Liver (tissue), 9 donors: ENCODE data around the gene WDR7. TPM values are rescaled to one million over a fixed set of nuclear protein-coding genes. Genes with fewer than 3 reads are reported as not detected.
"Not testable (repeated sequence)": the region's sequence is repeated elsewhere in the genome, so short reads cannot be mapped to it uniquely, and the experiment has no call there.

Experiments
- DNase-seq: peaks from one replicate; pipeline ENCODE4 v3.0.0-alpha.2; 2017; ENCODE audit warnings: low spot score
- H3K27ac ChIP-seq, 2 donors: one replicate each; pipeline ENCODE4 v1.7.0; 2013; ENCODE audit warnings: inconsistent platforms in 2 of 2, low read length in 2 of 2, control low read depth in 1 of 2, low read depth in 1 of 2, mild to moderate bottlenecking in 1 of 2
- H3K27me3 ChIP-seq, 4 donors: one replicate each; pipeline versions ENCODE4 v1.6.1 to v1.7.0; 2013; ENCODE audit warnings: low read length in 3 of 4, inconsistent platforms in 1 of 4, mild to moderate bottlenecking in 1 of 4, moderate library complexity in 1 of 4; ENCODE audit not compliant: control insufficient read depth in 4 of 4, insufficient read depth in 4 of 4
- H3K36me3 ChIP-seq, 4 donors: one replicate each; pipeline versions ENCODE4 v1.6.1 to v1.7.0; 2013; ENCODE audit warnings: low read length in 3 of 4, mild to moderate bottlenecking in 3 of 4, low read depth in 1 of 4, moderate library complexity in 1 of 4; ENCODE audit not compliant: control insufficient read depth in 4 of 4, insufficient read depth in 3 of 4
- H3K4me1 ChIP-seq, 4 donors: one replicate each; pipeline versions ENCODE4 v1.6.1 to v1.7.0; 2013; ENCODE audit warnings: low read length in 3 of 4, mild to moderate bottlenecking in 3 of 4, moderate library complexity in 1 of 4; ENCODE audit not compliant: control insufficient read depth in 4 of 4, insufficient read depth in 4 of 4
- H3K4me3 ChIP-seq, 3 donors: one replicate each; pipeline versions ENCODE4 v1.6.1 to v1.7.0; 2013; ENCODE audit warnings: low read length in 3 of 3, control low read depth in 1 of 3, low read depth in 1 of 3, mild to moderate bottlenecking in 1 of 3
- H3K9ac ChIP-seq, 2 donors: one replicate each; pipeline ENCODE4 v1.7.0; 2013; ENCODE audit warnings: low read length in 2 of 2, mild to moderate bottlenecking in 2 of 2, moderate library complexity in 2 of 2, control low read depth in 1 of 2, low read depth in 1 of 2
- H3K9me3 ChIP-seq, 4 donors: one replicate each; pipeline versions ENCODE4 v1.6.1 to v1.7.0; 2013; ENCODE audit warnings: low read length in 3 of 4; ENCODE audit not compliant: control insufficient read depth in 4 of 4
- ATF3 ChIP-seq: IDR thresholded peaks from 2 replicates; pipeline ENCODE4 v1.6.1; 2016; ENCODE audit warnings: antibody characterized with exemption
- FOXA1 ChIP-seq: IDR thresholded peaks from 2 replicates; pipeline ENCODE4 v1.6.1; 2016; ENCODE audit warnings: antibody characterized with exemption
- FOXA2 ChIP-seq: IDR thresholded peaks from 2 replicates; pipeline ENCODE4 v1.6.1; 2016; ENCODE audit warnings: antibody characterized with exemption
- GABPA ChIP-seq, 2 donors: IDR thresholded peaks in 1 of 2; conservative IDR thresholded peaks in 1 of 2; 2 replicates each; pipeline ENCODE4 v1.6.1; 2016; ENCODE audit warnings: antibody characterized with exemption in 2 of 2, mild to moderate bottlenecking in 1 of 2, moderate library complexity in 1 of 2
- HNF4A ChIP-seq, 2 donors: conservative IDR thresholded peaks; 2 replicates each; pipeline ENCODE4 v1.6.1; 2016; ENCODE audit warnings: antibody characterized with exemption in 2 of 2, mild to moderate bottlenecking in 2 of 2
- HNF4G ChIP-seq: IDR thresholded peaks from 2 replicates; pipeline ENCODE4 v1.6.1; 2016; ENCODE audit warnings: antibody characterized with exemption
- JUND ChIP-seq, 2 donors: IDR thresholded peaks; 2 replicates each; pipeline ENCODE4 v1.6.1; 2016; ENCODE audit warnings: antibody characterized with exemption in 2 of 2
- NR2F2 ChIP-seq: IDR thresholded peaks from 2 replicates; pipeline ENCODE4 v1.6.1; 2016; ENCODE audit warnings: antibody characterized with exemption
- RAD21 ChIP-seq, 2 donors: IDR thresholded peaks; 2 replicates each; pipeline ENCODE4 v1.6.1; 2016; ENCODE audit warnings: antibody characterized with exemption in 2 of 2, mild to moderate bottlenecking in 2 of 2
- REST ChIP-seq: IDR thresholded peaks from 2 replicates; pipeline ENCODE4 v1.6.1; 2016; ENCODE audit warnings: antibody characterized with exemption, mild to moderate bottlenecking
- RXRA ChIP-seq, 2 donors: IDR thresholded peaks; 2 replicates each; pipeline ENCODE4 v1.6.1; 2017 to 2018; ENCODE audit warnings: antibody characterized with exemption in 2 of 2, mild to moderate bottlenecking in 1 of 2
- SP1 ChIP-seq: IDR thresholded peaks from 2 replicates; pipeline ENCODE4 v1.6.1; 2018; ENCODE audit warnings: antibody characterized with exemption, mild to moderate bottlenecking
- TAF1 ChIP-seq: conservative IDR thresholded peaks from 2 replicates; pipeline ENCODE4 v1.6.1; 2016; ENCODE audit warnings: antibody characterized with exemption, mild to moderate bottlenecking
- YY1 ChIP-seq: IDR thresholded peaks from 2 replicates; pipeline ENCODE4 v1.6.1; 2016; ENCODE audit warnings: antibody characterized with exemption, mild to moderate bottlenecking
- WGBS: extraction: QIAGEN DNeasy Blood & Tissue Kit; methylation state at CpG from one replicate; pipeline ENCODE4 v1.1.7; 2013; 5-methylcytosine and 5-hydroxymethylcytosine counted together
- polyA plus RNA-seq, 2 donors: library from polyadenylated mRNA; stranded (reverse) in 1 of 2; unstranded in 1 of 2; fragments of 200-250 nt in 1 of 2; fragments of >200 nt in 1 of 2; fragmentation: Nextera tagmentation in 1 of 2; extraction: Ambion mirVana in 1 of 2; gene quantifications; one replicate each; pipeline versions ENCODE4 v1.2.1 to v1.2.3, GENCODE V29; 2013 to 2015
- total RNA-seq, 2 donors: library from RNA; depleted of rRNA; stranded (reverse); fragments of >200 nt; gene quantifications; one replicate each; pipeline ENCODE4 v1.2.3, GENCODE V29; 2014
- TF ChIP-seq, protein P1 (sequence below): IDR thresholded peaks from 2 replicates; pipeline ENCODE4 v1.6.1; 2016; ENCODE audit warnings: antibody characterized with exemption
- donor health status: healthy.
- donor health status: healthy.
- donor health status: healthy.
- donor health status: healthy.
- donor health status: healthy.

Gene WDR7
- total and polyA plus RNA-seq, 4 donors, result 4.5 to 26.6 (median 13.2) TPM

DNA sequence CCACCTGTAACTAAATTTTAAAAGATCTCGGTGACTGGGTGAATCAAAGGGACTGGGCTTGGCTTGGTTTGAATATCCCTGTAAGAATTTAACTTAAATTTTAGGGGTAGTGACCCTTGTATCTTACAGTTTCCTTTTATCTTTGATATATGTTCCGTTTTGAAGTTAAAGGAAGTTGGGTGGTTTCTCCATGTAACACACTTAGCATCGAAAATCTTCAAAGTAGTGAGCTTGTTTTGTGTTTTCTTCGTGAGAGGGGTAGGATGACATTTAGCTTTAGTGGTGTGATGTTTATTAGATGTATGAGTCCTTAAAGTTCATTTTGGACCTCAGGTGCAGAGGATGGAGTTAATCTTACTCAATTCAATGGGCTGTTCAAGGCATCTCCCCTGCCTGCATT lies 1.6 kb downstream of the WDR7 start:
- Histone ChIP-seq H3K27me3 (no peaks in the 10 kb centered on the region), H3K4me1 (peaks cover under 1 to 15% (median 14%) of the 10 kb centered on the region in 4 donors), H3K9me3 (no peaks in the 10 kb centered on the region), H3K36me3 (no peaks in the 10 kb centered on the region), H3K27ac (no peak overlapping the region), H3K9ac (no peak overlapping the region), H3K4me3 (no peak overlapping the region)
- no peak for TF ChIP-seq HNF4G
- TF ChIP-seq, protein P1, sequence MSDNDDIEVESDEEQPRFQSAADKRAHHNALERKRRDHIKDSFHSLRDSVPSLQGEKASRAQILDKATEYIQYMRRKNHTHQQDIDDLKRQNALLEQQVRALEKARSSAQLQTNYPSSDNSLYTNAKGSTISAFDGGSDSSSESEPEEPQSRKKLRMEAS, result no peak
- TF ChIP-seq SP1, result no peak
- TF ChIP-seq NR2F2, result no peak
- TF ChIP-seq RAD21 (IDR thresholded peaks at IDR 0.05), result no peak
- TF ChIP-seq TAF1, result no peak
- no peak for TF ChIP-seq FOXA2
- no peak for TF ChIP-seq FOXA1
- DNase-seq, result no peak
- WGBS, result 70% methylated on average over 4 of the region's 4 CpGs

GRCh38 chr18:56654280-56654679 lies 3.1 kb downstream of the WDR7 start:
- WGBS, result 98% methylated on average over 7 of the region's 7 CpGs
- not testable (repeated sequence) for H3K36me3 ChIP-seq, H3K4me3 ChIP-seq, DNase-seq, H3K9me3 ChIP-seq, H3K27me3 ChIP-seq, H3K27ac ChIP-seq, H3K9ac ChIP-seq
- peaks cover 1 to 15% (median 14%) of the 10 kb centered on the region in 4 donors for H3K4me1 ChIP-seq

- Histone ChIP-seq H3K27me3 (no peaks in the 10 kb centered on the region), H3K36me3 (no peaks in the 10 kb centered on the region), H3K27ac (no peak overlapping the region), H3K4me1 (peaks cover 0 to 1% (median 0%) of the 10 kb centered on the region in 4 donors), H3K4me3 (no peak overlapping the region), H3K9me3 (no peaks in the 10 kb centered on the region), H3K9ac (no peak overlapping the region)
- no peak for DNase-seq
- TF ChIP-seq FOXA2 (no peak), HNF4A (conservative IDR thresholded peaks at IDR 0.05) (no peak), RXRA (IDR thresholded peaks at IDR 0.05) (no peak)
- WGBS, result 95% methylated on average over 2 of the region's 2 CpGs
These were observed 7.1 kb downstream of the WDR7 start for GRCh38 chr18:56658261-56658660.

GRCh38 chr18:56659111-56659510 lies 8.0 kb downstream of the WDR7 start:
- 97% methylated on average over 4 of the region's 4 CpGs for WGBS
- no peaks in the 10 kb centered on the region for H3K27me3 ChIP-seq
- H3K9ac ChIP-seq, result no peak overlapping the region
- peaks cover 0 to 1% (median 0%) of the 10 kb centered on the region in 4 donors for H3K4me1 ChIP-seq
- TF ChIP-seq ATF3 (no peak), REST (no peak), GABPA (IDR thresholded peaks at IDR 0.05 in 1 of 2, conservative IDR thresholded peaks at IDR 0.05 in 1 of 2) (no peak), JUND (IDR thresholded peaks at IDR 0.05) (no peak), RAD21 (IDR thresholded peaks at IDR 0.05) (no peak), YY1 (no peak), SP1 (no peak), HNF4A (conservative IDR thresholded peaks at IDR 0.05) (no peak), HNF4G (no peak)
- TF ChIP-seq, protein P1, result no peak
- no peak overlapping the region for H3K27ac ChIP-seq
- H3K9me3 ChIP-seq, result no peaks in the 10 kb centered on the region
- no peak for DNase-seq
- no peaks in the 10 kb centered on the region for H3K36me3 ChIP-seq
- H3K4me3 ChIP-seq, result no peak overlapping the region
